Stimulated activated CD4-positive, alpha-beta T cell treated with anti-CD3 and anti-CD28 coated beads, TNF-alpha, amount 100 ng/mL, for 4 hours (primary cell): ENCODE measurements around the gene RTN3.

Source experiments
- DNase-seq, 3 experiments: peaks; one replicate each; pipeline ENCODE4 v3.0.0-alpha.2; 2020; ENCODE audit warnings: low read depth in 3 of 3

The RTN3 gene

DNA sequence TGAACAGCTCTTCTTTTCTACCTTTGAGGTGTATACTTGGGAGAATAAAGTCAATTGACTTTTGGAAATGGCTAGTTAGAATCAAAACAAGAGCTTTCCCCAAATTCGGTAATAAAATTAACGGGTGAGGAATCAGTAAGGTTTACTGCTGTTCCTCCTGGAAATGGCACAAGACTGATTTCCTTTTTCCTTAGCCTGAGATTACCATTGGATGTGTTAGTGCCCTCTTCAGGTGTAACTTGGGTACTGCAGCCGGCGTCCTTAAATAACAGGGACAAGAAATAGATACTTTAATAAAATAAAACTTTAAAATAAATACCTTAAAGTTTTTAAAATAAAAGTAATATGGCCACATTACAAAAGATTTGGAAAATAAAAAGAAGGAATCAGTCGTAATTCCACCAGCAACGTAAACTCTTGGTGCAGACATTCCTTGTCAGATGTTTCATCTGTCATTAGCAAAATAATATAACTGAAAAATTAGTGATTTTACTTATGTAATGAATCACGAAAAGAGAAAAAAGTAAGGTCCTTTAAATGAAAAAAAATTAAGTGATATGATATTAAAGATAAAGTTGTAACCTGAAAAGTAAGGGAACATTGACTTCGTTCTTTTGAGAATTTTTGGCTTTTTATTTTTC is 57.5 kb downstream of the RTN3 start:
- peak; percentile 23 to 46 (median 33) for DNase-seq

DNA sequence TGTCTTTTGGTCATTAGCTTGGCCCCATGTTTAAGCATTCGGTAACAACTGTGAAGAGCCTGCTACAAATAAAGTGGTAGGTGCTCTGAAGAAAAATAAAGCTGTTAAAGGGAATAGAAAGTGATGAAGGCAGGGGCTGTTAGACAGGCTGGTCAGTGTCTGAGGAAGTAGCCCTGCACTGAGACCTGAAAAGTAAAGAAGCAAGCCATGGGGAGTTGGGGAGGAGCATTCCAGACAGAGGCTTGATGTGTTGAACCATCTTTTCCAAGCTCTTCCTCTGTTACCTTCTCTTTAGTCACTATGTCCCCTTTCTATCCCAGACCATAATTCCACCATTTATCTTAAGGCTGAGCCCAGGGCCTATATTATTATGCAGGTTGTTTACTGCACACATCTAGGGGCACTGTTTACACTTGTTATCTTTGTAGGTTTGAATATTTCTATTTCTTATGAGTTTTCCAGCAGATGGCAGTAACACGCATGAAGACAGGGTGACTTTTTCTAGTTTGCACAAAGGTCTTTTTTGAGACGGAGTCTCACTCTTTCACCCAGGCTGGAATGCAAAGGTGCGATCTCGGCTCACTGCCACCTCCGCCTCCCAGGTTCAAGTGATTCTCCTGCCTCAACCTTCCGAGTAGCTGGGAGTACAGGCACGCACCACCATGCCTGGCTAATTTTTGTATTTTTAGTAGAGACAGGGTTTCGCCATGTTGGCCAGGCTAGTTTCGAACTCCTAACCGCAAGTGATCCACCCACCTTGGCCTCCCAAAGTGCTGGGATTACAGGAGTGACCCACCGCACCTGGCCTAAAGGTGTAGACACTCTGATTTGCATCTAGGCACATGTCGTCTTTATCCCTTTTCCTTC is 64.2 kb downstream of the RTN3 start:
- DNase-seq, result no peak

DNA sequence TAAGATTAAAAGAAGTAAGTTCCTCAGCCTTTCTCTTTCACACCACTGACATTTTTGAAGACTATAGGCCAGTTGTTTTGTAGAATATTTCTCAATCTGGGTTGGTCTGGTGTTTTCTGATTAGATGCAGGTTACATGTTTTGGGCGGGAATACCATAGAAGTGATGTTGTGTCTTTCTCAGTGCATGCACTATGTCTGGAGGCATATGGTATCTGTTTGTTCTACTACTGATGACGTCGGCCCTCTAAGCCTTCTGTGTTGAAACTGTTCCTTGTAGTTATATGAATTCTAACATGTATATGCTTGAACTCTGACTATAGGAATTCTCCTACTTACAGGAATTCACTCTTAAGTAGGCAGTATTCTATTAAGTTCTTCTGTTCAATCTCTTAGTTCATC is 65.7 kb downstream of the RTN3 start:
- DNase-seq, result no peak

DNA sequence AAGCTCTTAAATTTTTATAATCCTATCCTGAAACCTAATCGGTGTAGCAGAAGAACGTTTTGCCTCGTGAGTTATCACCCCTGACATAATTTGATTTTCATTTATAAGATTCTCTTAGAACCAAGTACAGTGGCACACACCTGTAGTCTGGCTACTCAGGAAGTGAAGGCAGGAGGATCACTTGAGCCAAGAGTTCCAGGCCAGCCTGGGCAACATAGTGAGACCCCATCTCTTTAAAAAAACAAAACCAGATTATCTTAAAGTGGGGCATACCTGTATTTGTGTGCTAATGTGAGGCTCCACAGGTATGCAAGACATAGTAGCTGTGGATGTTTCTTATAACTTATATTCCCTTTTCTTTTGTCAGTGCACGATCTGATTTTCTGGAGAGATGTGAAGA is 68.3 kb downstream of the RTN3 start:
- no peak for DNase-seq

DNA sequence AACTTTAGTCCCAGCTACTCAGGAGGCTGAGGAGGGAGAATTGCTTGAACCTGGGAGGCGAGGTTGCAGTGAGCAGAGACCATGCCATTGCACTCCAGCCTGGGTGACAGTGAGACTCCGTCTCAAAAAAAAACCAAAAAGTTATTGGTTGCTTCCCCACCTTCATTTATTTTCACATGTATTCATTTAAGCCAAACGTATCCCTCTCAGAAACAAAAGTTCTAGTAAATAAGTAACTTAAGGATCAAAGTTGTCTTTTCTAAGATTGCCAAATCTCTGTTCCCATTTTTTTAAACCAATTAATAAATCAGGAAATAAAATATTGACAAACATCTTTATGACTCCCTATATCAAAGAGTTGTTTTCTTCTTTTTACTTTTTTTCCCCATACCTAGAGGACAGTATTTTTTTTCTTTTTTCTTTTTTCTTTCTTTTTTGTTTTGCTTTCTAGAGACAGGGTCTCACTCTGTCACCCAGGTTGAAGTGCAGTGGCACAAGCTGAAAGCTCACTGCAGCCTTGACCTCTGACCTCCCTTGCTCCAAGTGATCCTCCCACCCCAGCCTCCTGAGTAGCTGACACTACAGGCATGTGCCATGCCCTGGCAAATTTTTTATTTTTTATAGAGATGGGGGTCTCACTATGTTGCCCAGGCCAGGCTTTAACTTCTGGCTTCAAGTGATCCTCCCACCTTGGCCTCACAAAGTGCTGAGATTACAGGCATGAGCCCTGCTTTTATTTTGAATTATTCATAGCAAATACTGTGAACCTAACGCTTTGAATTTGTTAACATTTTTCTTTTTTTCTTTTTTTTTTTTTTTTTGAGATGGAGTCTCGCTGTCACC is 75.8 kb downstream of the RTN3 start:
- DNase-seq, result no peak

DNA sequence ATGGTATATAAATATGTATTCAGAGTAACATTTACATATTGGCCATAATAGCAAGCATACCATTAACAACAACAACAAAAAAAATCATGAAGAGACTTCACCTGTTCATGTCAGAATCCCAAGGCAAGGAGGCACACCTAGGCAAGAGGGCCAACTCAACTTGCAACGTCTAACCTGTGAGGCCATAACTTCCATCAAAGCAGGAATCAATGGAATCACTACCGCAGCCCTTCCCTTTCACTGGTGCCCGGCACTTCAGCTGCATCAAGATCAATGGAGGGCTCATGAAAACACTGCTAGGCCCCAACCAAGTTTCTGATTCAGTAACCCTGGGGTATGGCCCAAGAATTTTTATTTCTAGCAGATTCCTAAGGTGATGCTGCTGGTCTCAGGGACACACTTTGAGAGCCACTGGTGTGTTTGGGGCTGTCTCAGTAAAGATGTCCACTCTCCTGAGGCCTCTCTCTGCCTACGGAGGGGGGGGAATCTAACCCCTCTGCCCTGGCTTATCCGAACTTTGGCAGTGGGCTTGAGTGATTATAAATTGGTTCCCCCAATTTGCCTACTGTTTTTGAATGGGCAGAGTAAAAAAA is 79.3 kb downstream of the RTN3 start:
- DNase-seq, result no peak

DNA sequence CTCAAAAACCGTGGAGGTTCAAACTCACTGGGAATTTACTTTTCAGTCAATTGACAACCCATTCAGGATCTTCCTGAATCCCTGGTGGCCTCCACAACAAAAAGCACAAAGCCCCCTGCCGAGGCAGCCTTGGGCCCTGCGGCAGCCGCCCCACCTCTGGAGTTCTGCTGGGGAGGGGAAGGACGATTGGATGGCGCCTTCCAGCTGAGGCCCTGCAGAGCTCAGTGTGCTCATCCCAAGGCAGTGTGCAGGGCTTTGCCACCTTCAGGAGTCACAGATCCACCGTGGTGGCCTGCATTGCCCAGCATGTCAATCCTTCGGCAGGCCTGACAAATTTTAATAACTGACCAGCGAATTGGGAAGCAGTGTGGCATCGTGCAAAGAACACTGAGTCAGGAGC is 79.9 kb downstream of the RTN3 start:
- no peak for DNase-seq

DNA sequence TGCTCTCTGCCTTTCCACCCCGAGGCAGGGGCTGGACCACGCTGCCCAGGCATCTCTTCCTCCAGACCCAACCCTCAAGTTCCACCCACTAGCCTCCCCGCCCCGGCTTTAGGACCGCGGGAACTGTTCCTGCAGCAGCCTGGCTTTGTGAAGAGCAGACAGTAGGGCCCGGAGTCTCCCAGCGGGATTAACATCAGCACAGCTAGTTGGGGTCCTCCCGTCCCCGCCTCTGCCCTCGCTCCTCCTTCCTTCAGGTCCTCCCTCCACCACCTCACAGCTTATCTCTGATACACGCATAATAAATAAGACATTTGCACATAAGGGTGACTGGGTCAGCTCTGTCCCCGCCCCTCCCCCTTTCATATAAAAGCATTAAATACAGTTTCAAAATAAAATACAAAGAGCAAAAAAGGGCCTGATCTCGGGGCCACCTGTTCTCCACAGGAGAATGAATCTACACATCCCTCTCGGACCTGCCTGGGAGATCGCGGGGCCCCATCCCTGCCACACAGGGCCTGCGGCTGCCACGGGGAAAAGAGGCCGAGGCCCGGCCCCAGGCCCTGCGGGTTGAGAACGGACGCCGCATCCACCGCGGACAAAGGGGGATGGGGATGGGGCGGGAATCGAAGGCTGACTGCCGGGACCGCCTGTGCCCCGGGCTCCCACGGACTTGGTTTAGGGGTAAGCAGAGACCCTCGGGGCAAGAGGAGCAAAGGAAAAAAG is 80.8 kb downstream of the RTN3 start:
- no peak for DNase-seq

DNA sequence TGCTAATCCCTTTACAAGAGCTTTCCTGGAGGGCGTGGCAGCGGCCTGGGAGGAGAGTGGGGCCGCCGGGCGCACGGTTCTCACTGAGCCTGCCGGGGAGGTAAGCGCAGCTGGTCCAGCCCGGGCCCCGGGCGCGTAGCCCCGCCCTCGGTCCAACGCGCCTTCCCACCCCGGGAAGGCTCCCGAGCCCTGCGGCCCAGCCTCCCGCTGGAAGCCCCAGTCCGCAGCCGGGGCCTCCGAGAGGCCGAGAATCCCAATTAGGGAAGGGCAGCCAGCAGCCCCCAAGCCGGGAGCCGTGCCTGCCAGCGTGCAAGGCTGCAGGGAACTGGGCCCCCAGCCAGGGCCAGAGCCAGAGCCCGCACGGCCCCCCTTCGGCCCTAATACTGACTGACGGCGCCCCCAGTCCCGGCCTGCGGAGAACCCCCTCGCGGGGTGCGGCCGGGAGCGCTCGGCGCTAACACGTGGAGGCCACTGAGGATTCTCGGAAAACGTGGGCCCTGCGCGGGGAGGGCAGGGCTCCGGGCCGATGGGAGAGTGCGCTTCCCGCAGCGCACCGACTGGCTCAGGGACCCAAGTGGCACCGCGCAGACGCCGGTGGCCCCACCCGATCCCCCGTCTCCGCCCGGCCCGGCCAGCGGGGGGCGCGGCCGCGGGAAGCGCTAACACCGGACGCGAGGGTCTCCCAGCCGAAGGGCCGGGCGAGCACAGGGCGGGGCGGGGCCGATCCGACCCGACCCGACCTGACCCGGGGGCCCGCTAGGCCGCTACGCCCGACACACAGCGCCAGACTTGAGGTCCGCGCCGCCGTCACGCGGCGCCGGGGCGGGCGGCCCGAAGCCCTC is 81.6 kb downstream of the RTN3 start:
- no peak for DNase-seq

DNA sequence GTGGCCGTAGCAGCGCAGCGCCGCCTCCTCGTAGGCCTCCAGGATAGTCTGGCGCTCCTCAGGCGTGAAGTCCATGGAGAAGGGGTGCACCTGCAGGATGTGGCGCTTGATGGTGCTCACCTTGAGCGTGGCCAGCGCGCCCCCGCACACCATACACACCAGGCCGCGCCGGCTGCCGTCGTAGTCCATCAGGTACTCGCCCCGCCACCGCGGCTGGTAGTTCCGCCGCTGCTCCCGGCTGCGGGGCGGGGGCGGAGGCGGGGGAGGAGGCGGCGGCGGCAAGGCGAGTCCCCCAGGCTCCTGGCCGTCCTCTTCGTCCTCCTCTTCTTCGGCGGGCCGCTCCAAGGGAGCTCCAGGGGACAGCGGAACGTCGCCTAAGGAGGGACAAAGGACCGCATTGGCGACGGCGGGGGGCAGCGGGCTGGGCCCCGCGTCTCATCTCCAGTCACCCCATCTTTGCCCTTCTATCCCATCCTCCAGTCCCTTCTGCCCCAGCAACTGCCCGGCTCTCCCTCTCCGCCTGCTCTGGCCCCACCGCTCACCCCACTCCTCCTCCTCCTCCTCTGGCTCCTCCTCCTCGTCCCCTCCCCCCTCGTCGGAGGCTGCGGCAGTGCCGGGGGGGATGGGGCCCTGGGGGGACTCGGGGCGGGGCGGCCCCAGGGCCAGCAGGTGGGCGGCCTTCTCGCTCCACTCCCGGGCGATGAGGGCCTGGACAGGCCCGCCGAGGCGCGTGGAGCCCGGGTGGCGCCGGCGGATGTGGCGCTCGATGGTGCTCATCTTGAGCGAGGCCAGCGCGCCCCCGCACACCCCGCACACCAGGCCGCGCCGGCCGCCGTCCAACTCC is 82.4 kb downstream of the RTN3 start:
- no peak for DNase-seq

DNA sequence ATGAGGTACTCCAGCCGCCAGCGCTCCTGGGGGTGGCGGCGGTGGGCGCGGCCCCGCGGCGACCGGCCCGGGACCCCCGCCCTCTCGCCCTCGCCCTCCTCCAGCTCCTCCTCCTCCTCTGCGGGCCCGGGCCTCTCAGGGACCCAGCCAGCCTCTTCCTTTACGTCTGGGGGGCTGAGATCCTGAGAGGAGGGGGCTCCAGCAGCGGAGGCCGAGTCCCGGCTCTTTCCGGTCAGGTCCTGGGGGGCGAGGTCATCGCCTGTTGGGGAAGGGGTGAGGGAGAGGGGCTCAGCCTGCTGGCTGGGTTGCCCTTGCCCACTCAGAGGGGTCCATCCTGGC is 83.0 kb downstream of the RTN3 start:
- no peak for DNase-seq

DNA sequence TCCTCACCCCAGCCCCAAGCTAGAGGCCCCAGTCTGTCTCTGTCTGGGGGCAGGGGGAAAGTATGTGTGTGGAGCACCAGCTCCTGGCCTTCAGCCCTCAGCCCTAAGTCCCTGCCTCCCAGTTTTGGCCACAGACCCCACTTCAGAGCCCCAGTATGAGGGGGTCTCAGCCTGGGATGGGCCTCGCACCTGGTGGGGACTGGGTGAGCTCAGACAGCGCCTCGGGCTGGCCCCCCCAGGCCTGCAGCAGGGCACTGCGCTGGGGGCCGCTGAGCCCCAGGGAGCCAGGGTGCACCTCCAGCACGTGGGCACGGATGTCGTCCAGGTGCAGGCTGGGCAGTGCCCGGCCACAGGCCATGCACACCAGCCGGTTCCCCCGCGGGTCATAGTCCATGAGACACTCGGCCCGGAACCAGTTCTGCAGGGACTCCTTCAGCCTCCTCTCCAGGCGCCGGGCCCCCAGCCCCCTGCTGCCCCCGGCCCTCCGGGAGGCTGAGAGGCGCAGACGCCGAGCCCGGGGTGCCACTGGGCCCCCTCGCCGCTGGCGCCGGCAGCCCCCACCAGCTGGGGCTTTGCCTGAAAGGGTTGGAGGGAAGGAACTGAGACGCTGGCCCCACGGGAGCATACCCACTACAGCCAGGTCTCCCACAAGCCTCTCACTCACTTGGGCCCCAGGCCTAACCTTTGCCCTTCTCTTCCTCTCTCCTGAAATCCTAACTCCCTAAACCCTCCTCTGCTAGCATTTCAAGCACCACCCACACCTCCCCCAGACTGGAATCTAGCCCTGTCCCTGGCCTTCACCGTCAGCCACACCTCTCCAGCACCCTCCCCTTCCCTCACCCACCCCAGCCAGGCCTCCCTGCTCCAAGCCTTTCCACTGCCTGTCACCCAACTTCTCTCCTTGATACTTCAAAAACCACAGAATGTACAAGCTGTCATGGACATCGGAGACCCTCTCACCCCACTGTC is 83.7 kb downstream of the RTN3 start:
- no peak for DNase-seq

DNA sequence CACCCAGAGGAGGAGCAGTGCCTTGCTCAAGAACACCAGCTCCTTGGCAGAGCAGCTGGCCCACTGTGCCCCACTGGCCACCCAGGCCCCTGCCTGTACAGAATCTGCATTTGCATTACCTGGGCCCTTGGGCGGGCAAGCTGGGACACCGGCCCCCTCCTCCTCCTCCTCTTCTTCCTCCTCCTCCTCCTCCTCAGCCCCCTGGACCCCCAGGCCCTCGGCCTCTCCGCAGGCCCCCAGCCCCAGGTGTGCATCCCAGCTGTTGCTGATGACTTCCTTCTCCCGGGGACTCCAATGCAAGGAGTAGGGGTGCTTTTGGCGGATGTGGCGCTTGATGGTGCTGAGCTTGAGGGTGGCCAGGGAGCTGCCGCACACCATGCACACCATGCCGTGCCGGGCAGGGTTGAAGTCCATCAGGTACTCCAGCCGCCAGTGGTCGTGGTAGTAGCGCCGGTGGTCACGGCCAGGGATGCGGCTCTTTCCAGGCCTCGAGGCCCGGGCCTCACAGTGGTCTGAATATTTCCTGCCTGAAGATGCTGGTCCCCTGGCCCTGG is 84.5 kb downstream of the RTN3 start:
- DNase-seq, result no peak

DNA sequence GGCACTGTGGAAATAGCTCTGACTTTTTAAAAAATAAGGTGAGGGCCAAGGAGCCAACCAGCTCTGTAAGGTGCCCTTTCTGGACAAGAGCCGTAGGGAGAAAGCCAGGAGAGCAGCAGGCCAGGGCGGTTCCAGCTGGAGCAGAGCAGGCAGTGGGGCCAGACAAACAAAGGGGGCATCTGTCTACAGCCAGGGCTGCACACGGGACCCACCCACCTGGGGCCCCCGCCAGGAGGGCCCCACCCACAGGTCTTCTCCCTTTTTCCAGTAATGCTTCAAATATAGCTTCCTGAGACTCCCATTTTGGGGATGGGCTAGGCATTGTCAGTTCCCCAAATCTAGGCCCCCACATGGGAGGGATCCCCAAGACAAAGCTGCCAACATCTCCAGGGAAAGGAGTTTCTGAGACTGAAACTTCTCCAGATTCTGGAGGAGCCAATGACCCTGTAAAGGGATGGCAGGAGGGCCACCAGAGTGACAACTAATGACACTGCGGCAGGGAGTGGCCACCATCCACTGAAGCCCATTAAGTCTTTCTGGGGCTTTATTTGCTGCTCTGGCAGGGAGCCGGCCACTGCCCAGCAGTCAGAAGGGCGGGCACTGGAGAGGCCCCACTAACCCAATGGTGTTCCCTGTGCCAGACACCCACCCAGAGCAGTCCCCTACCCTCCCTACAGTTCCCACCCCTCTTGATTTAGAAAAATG is 85.4 kb downstream of the RTN3 start:
- no peak for DNase-seq

DNA sequence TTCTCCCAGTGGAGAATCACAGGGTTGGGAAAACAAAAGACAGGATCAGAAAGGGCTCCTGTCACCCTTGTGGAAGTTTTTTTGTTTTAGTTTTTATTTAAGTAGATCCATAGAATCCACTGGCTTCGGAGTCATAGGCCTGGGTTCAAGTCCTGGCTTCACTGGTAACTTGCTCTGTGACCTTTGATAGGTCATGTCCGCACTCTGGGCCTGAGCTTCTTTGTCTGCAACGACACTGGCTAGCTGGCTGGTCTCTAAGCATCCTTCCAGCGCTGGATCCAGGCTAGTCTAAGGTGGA is 85.9 kb downstream of the RTN3 start:
- no peak for DNase-seq

DNA sequence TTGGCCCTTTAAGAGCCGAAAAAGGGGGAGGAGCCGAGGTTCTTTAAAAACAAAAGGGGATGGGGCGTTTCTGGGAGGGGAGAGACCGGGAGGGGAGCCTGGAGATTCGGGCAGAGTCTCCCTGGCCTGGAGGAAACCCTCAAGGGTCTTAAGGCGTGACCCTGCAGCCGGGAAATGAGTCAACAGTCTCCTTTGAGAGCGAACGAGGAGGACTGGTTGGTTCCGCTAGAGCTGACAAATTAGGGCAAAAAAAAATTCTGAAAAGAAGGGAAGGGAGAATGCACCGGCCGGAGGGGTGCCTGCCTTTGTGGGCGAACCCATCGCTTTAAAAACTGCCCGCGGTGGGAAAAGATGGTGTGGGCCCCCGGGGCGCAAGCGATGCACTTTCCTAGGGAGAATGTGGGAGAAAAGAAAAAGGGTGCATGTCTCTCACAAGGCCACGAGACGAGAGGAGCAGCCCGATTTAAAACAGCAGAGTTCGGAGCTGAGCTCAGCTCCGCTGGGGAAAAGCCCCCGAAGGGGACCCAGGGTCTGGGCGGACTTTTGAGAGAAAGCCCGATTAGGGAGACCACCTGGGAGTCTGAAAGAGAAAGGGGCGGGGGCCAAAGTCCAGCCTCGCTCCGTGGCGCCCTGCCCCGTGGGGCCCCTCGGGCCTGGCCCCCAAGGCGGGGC is 86.4 kb downstream of the RTN3 start:
- DNase-seq, result peak in 2 of 3 experiments; percentile 9 to 14
